K562 (cell line): Measurements from ENCODE around the gene ADGRA3. TPM values are rescaled to one million over a fixed set of nuclear protein-coding genes. Genes with fewer than 3 reads are reported as not detected.

ENCODE experiments used
- CBX5 ChIP-seq: IDR thresholded peaks from 2 replicates; pipeline ENCODE4 v1.6.1; 2014; ENCODE audit warnings: low read depth, borderline replicate concordance
- HLTF ChIP-seq: fragments of 450-650 bp; IDR thresholded peaks from 2 replicates; pipeline ENCODE4 v1.6.1; 2016
- ZFP1 ChIP-seq: fragments of 450-650 bp; formaldehyde crosslinking; IDR thresholded peaks from 2 replicates; pipeline ENCODE4 v1.4.0; 2020; ENCODE audit warnings: mild to moderate bottlenecking, mixed read lengths
- ZNF407 ChIP-seq: fragments of 450-650 bp; IDR thresholded peaks from 2 replicates; pipeline ENCODE4 v1.6.1; 2016; ENCODE audit warnings: low read depth
- ZNF780A ChIP-seq: fragments of 250-450 bp; sonication (Bioruptor Pico); IDR thresholded peaks from 2 replicates; pipeline ENCODE4 v1.5.0; 2021; ENCODE audit warnings: mild to moderate bottlenecking
- polyA plus RNA-seq, 8 experiments: library from polyadenylated mRNA; depleted of rRNA in 4 of 8; stranded (reverse) in 5 of 8; unstranded in 3 of 8; fragments of >200 nt; fragmentation: Nextera tagmentation in 2 of 8; fragmentation: Illumina TruSeq in 1 of 8; extraction: Ambion mirVana in 2 of 8; extraction: Trizol in 1 of 8; gene quantifications; 2 replicates each; pipeline versions ENCODE4 v1.2.1 to v1.2.3, GENCODE V29; 2011 to 2014; ENCODE audit warnings: inconsistent platforms in 1 of 8, missing spikeins in 1 of 8
- total RNA-seq, 7 experiments: library from RNA; depleted of rRNA in 6 of 7; stranded (reverse); fragments of >200 nt in 6 of 7; fragmentation: Illumina TruSeq in 2 of 7; extraction: Trizol in 2 of 7; gene quantifications; 2 replicates each; pipeline versions ENCODE4 v1.2.1 to v1.2.3, GENCODE V29; 2011 to 2021; ENCODE audit warnings: low replicate concordance in 1 of 7

The ADGRA3 gene
- total and polyA plus RNA-seq, 9 of the 15 experiments (the other 6 are each of a cell fraction or from before 2014, with no cell fraction given): 0.06 to 2.3 (median 0.27) TPM; not detected in 3

- TF ChIP-seq ZNF407: no peak
- TF ChIP-seq ZFP1 (CRISPR knock-in tag): no peak
- no peak for TF ChIP-seq HLTF
- no peak for TF ChIP-seq ZNF780A
- TF ChIP-seq CBX5: no peak
Observed at GRCh38 chr4:22369901-22370562, 145.8 kb downstream of the ADGRA3 start (continued).
